GM04504 (cell line): Measurements from ENCODE around the gene SEMA4B.
A peak's percentile ranks its signal among the peaks of the same experiment; 100 is the strongest.

Source experiments
- DNase-seq: peaks from one replicate; pipeline ENCODE4 v3.0.0-alpha.2; 2012; ENCODE audit warnings: low read depth

SEMA4B gene

GRCh38 chr15:90207252-90207651, 6.1 kb downstream of the SEMA4B start:
- DNase-seq, result no peak

- no peak for DNase-seq
Observed at GRCh38 chr15:90208356-90208755, 7.2 kb downstream of the SEMA4B start.

DNA sequence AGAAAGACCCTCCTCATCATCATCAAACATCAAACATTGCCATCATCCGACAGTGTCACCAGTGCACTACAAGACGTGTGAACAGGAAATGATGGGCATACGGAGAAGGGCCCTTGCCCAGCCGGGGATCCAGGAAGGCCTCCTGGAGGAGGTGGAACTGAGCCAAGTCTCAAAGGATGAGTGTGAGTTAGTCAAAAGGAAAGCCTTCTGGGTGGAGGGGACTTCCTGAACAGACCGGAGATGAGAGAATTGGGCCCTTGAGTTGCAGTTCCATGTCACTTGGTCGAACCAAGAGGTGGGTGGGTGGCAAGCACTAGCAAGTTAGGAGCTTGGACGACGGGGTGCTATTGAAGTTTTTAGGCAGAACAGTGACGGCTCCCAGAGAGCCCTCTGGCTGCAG, 8.5 kb downstream of the SEMA4B start:
- no peak for DNase-seq

GRCh38 chr15:90210593-90210992, 9.5 kb downstream of the SEMA4B start:
- no peak for DNase-seq

GRCh38 chr15:90211009-90211408, 9.9 kb downstream of the SEMA4B start:
- DNase-seq, result no peak

- no peak for DNase-seq
Observed at GRCh38 chr15:90211440-90212143, 10.5 kb downstream of the SEMA4B start.

DNA sequence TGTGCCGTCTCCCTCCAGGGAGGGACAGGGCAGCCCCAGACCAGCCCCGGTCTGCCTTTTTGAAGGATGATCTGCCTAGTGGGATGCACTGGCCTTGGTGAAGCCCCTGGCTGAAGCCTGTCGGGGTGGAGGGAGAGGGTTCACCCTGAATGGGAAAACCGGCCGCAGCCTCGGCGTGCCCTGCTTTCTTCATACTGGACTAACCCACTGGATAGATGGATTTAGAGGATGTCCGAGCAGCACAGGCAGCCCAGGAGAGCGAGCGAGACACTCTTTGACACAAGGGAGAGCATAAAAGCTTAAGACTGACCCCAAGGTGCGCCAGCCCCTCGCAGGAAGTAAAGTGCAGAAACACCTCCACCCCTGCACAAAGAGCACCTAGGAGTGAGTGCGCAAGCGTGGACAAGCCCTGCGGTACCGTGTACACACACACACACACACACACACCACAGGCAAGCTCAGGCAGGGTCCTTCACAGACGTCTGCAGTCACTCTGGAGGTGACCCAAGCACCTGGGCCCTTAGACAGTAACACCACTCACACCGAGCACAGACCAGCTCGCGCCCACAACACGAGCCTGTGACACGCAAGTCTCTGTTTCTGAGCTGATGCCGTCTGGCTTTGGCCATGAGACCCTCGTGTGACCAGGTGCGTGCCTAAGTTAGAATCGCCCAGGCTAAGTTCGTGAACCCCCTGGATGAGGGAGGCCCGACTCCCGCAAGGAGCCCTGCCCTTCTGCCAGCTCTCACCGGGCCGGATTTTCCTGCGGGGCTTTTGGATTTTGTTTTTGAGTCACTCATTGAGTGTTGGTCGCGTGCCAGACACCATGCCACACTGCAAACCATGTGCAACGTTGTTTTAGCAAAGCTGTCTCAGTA, 11.3 kb downstream of the SEMA4B start:
- DNase-seq, result no peak

GRCh38 chr15:90213122-90213817, 12.1 kb downstream of the SEMA4B start:
- no peak for DNase-seq

- no peak for DNase-seq
Observed at GRCh38 chr15:90213818-90214204, 12.7 kb downstream of the SEMA4B start.

DNA sequence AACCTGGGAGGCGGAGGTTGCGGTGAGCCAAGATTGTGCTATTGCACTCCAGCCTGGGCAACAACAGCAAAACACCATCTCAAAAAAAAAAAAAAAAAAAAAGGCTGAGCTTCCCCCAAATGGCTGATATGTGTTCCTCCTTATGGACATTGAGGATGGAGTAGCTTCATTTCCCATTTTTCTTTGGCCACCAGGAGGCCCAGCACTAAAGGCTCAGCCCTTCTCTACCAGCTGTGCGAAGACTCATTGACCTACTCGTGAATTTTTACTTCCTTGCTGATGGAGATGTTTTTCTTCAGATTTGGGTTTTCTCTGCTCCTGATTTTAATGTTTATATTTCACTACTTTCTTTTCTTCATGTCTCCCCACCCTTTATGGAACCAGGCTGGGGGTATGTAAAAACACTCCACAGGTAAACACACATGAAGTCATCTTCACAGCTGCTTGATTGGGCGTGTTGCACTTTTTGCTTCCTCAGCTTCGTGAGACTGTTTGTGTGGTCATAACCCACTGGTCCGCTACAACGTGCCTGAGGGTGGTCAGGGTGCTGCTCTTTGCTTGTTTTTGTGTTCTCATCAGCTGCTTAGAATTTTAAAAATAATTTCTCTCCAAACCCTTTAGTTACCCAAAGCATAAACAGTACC, 13.5 kb downstream of the SEMA4B start:
- DNase-seq, result no peak

- DNase-seq, result no peak
Observed at GRCh38 chr15:90217671-90218394, 16.7 kb downstream of the SEMA4B start.

DNA sequence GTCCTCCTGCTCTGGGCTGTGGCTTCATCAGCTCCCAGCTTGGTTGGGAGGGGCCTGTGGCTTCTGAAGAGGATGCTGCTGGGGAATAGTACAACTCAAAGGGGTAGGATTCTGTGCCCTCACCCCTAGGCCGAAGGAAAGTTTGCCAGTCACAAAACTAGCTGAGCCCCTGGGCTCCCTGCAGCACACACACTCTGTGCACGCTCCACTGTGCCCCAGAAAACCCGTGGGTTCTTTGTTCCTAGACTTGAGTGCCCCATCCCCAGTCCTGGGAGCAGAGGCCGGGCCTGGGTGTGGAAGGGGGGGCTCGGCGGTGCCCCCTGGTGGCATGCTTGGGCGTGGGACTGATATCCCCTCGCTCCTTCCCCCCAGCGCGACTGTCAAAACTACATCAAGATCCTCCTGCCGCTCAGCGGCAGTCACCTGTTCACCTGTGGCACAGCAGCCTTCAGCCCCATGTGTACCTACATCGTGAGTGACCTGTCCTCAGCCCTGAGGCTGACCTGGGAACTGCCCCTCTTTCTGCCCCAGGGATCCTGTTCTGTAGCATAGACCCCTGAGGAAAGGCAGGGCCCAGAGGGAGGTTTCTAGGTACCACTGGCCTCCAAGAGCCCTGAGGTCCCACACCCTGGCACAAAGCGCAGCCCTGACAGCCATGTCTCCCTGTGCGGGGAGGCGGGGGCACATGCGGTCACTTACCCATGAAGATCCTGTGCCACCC, 18.5 kb downstream of the SEMA4B start:
- no peak for DNase-seq

GRCh38 chr15:90221246-90221900, 20.2 kb downstream of the SEMA4B start:
- peak; percentile 64 for DNase-seq

- no peak for DNase-seq
Observed at GRCh38 chr15:90222547-90222946, 21.4 kb downstream of the SEMA4B start.

DNA sequence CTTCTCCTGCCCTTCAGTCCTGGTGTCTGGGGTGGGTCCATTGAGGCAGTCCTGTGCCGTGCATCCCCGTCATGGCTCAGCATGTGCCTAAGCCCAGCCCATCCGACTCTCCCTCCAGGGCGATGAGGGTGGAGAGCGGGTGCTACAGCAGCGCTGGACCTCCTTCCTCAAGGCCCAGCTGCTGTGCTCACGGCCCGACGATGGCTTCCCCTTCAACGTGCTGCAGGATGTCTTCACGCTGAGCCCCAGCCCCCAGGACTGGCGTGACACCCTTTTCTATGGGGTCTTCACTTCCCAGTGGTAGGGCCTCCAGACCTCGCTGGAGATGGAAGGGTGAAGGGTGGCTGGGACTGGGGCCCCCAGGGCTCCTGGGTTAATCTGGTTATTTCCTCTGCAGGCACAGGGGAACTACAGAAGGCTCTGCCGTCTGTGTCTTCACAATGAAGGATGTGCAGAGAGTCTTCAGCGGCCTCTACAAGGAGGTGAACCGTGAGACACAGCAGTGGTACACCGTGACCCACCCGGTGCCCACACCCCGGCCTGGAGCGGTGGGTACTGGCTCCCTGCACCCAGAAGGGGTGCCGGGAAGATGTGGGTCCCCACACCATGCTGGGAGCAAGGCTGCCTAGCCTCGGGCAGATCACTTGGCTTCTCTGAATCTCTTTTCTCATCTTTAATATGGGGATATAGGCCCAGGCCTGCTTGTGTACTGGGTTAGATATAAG, 22.5 kb downstream of the SEMA4B start:
- no peak for DNase-seq

DNA sequence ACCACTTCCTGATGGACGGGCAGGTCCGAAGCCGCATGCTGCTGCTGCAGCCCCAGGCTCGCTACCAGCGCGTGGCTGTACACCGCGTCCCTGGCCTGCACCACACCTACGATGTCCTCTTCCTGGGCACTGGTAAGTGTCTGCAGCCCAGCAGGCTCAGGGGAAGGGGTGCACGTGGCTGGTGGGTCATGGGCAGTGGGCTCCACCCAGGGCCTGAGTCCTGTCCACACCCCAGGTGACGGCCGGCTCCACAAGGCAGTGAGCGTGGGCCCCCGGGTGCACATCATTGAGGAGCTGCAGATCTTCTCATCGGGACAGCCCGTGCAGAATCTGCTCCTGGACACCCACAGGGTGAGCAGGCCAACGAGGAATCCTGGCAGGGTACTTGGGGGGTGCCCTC, 23.9 kb downstream of the SEMA4B start:
- no peak for DNase-seq

DNA sequence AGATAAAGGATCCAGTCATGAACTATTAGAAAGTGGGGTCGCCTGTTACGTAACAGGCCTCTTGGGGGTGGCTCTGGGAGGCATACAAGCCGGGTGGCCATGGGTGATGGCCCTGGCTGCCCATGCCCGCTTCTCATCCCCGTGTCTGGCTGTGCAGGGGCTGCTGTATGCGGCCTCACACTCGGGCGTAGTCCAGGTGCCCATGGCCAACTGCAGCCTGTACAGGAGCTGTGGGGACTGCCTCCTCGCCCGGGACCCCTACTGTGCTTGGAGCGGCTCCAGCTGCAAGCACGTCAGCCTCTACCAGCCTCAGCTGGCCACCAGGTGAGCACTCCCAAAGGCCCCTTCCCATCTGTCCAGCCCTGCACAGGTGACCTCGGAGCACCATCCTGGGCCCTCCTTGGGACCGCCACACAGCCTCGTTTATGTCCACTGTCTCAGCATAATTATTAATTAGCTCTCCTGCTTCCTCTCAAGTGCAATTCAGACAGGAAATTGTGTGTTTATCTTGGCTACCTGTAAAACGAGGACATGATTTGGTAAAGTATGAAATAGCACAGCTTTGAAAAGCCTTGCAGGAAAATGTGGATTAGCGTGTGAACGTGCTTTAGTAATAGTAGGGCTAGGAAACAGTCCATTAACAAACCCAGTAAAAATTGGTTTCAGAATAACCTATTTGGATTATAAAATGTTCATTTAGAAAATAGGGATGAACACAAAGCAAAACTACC, 24.5 kb downstream of the SEMA4B start:
- DNase-seq, result no peak

GRCh38 chr15:90227336-90227735, 26.2 kb downstream of the SEMA4B start:
- no peak for DNase-seq
